HepG2 (cell line): ENCODE data around the gene PKD1L1. TPM values are rescaled to one million over a fixed set of nuclear protein-coding genes. Genes with fewer than 3 reads are reported as not detected.

Source experiments
- CBFB ChIP-seq: sonication (generic); formaldehyde crosslinking; IDR thresholded peaks from 2 replicates; pipeline ENCODE4 v1.4.0; 2020; ENCODE audit warnings: missing genetic modification reagents
- E2F5 ChIP-seq: sonication (generic); formaldehyde crosslinking; conservative IDR thresholded peaks from 2 replicates; pipeline ENCODE4 v1.4.0; 2020; ENCODE audit warnings: missing genetic modification reagents
- HNRNPLL ChIP-seq: fragments of 200-400 bp; formaldehyde crosslinking; IDR thresholded peaks from 2 replicates; pipeline ENCODE4 v1.6.1; 2017; ENCODE audit warnings: mild to moderate bottlenecking, low read depth, low read length; ENCODE audit not compliant: poor library complexity, severe bottlenecking
- LCORL ChIP-seq, 2 experiments: fragments of 450-650 bp in 1 of 2; sonication (generic) in 1 of 2; formaldehyde crosslinking in 1 of 2; IDR thresholded peaks; 2 replicates each; pipeline versions ENCODE4 v1.5.0 to v1.6.1; 2017 to 2020; ENCODE audit warnings: antibody characterized with exemption in 1 of 2, missing genetic modification reagents in 1 of 2
- ZNF331 ChIP-seq: sonication (generic); formaldehyde crosslinking; IDR thresholded peaks from 2 replicates; pipeline ENCODE4 v1.4.0; 2020; ENCODE audit warnings: missing genetic modification reagents
- ZNF512B ChIP-seq: sonication (generic); formaldehyde crosslinking; IDR thresholded peaks from 2 replicates; pipeline ENCODE4 v1.5.1; 2020; ENCODE audit warnings: missing genetic modification reagents, mild to moderate bottlenecking, borderline replicate concordance
- ZNF776 ChIP-seq: sonication (generic); formaldehyde crosslinking; IDR thresholded peaks from 2 replicates; pipeline ENCODE4 v1.4.0; 2020; ENCODE audit warnings: mild to moderate bottlenecking, missing genetic modification reagents
- ZNF784 ChIP-seq: sonication (generic); formaldehyde crosslinking; IDR thresholded peaks from 2 replicates; pipeline ENCODE4 v1.5.1; 2020; ENCODE audit warnings: missing genetic modification reagents, mild to moderate bottlenecking, borderline replicate concordance
- ZSCAN22 ChIP-seq: sonication (generic); formaldehyde crosslinking; IDR thresholded peaks from 2 replicates; pipeline ENCODE4 v1.4.0; 2020; ENCODE audit warnings: mild to moderate bottlenecking, missing genetic modification reagents
- polyA plus RNA-seq, 8 experiments: library from polyadenylated mRNA; depleted of rRNA in 3 of 8; stranded (reverse) in 7 of 8; unstranded in 1 of 8; fragments of >200 nt; fragmentation: Illumina TruSeq in 4 of 8; extraction: Trizol in 4 of 8; gene quantifications; 2 replicates each; pipeline versions ENCODE4 v1.2.1 to v1.2.3, GENCODE V29; 2011 to 2016; ENCODE audit warnings: low read depth in 4 of 8, missing spikeins in 1 of 8, mixed read lengths in 1 of 8; ENCODE audit not compliant: insufficient read depth in 1 of 8
- total RNA-seq, 5 experiments: library from RNA; depleted of rRNA; stranded (reverse); fragments of >200 nt; fragmentation: Illumina TruSeq; extraction: Trizol; gene quantifications; 2 replicates each; pipeline ENCODE4 v1.2.3, GENCODE V29; 2016; ENCODE audit warnings: low read depth in 1 of 5
- TF ChIP-seq, protein P1 (sequence below): sonication (generic); formaldehyde crosslinking; IDR thresholded peaks from 2 replicates; pipeline ENCODE4 v1.4.0; 2020; ENCODE audit warnings: missing genetic modification reagents
- TF ChIP-seq, protein P2 (sequence below): sonication (generic); formaldehyde crosslinking; conservative IDR thresholded peaks from 2 replicates; pipeline ENCODE4 v1.4.0; 2020; ENCODE audit warnings: missing genetic modification reagents
- TF ChIP-seq, protein P3 (sequence below): IDR thresholded peaks from 2 replicates; pipeline ENCODE4 v1.6.1; 2016

The PKD1L1 gene
- total and polyA plus RNA-seq, 2 of the 13 experiments (the other 11 are each of a cell fraction or from before 2014, with no cell fraction given), result 0.01 TPM; not detected in 1

DNA sequence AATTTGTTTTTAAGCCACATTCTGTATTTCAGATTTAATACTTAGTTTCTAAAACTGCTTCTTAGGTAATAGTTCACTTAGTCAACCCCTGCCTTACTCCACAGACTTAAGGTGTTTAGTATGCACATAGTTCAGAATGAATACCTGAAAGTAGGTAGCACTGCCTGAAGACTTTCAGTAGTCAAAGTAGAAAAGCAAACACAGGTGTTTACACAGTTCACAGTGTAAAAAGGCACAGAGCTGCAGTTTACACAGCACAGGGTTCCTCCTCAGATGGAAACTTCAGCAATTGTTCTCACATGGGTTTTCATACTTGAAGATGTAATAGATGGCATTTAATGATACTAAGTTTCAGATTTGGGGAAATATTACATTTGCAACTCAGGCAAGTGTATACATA is 3.1 kb upstream of the PKD1L1 start (continued):
- TF ChIP-seq, protein P1, sequence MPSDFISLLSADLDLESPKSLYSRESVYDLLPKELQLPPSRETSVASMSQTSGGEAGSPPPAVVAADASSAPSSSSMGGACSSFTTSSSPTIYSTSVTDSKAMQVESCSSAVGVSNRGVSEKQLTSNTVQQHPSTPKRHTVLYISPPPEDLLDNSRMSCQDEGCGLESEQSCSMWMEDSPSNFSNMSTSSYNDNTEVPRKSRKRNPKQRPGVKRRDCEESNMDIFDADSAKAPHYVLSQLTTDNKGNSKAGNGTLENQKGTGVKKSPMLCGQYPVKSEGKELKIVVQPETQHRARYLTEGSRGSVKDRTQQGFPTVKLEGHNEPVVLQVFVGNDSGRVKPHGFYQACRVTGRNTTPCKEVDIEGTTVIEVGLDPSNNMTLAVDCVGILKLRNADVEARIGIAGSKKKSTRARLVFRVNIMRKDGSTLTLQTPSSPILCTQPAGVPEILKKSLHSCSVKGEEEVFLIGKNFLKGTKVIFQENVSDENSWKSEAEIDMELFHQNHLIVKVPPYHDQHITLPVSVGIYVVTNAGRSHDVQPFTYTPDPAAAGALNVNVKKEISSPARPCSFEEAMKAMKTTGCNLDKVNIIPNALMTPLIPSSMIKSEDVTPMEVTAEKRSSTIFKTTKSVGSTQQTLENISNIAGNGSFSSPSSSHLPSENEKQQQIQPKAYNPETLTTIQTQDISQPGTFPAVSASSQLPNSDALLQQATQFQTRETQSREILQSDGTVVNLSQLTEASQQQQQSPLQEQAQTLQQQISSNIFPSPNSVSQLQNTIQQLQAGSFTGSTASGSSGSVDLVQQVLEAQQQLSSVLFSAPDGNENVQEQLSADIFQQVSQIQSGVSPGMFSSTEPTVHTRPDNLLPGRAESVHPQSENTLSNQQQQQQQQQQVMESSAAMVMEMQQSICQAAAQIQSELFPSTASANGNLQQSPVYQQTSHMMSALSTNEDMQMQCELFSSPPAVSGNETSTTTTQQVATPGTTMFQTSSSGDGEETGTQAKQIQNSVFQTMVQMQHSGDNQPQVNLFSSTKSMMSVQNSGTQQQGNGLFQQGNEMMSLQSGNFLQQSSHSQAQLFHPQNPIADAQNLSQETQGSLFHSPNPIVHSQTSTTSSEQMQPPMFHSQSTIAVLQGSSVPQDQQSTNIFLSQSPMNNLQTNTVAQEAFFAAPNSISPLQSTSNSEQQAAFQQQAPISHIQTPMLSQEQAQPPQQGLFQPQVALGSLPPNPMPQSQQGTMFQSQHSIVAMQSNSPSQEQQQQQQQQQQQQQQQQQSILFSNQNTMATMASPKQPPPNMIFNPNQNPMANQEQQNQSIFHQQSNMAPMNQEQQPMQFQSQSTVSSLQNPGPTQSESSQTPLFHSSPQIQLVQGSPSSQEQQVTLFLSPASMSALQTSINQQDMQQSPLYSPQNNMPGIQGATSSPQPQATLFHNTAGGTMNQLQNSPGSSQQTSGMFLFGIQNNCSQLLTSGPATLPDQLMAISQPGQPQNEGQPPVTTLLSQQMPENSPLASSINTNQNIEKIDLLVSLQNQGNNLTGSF (CRISPR knock-in tag), result no peak
- no peak for TF ChIP-seq HNRNPLL
- TF ChIP-seq ZNF331 (CRISPR knock-in tag), result 0 out of 2 replicates have a peak, but pooled peaks have one; percentile 35
- TF ChIP-seq, protein P2, sequence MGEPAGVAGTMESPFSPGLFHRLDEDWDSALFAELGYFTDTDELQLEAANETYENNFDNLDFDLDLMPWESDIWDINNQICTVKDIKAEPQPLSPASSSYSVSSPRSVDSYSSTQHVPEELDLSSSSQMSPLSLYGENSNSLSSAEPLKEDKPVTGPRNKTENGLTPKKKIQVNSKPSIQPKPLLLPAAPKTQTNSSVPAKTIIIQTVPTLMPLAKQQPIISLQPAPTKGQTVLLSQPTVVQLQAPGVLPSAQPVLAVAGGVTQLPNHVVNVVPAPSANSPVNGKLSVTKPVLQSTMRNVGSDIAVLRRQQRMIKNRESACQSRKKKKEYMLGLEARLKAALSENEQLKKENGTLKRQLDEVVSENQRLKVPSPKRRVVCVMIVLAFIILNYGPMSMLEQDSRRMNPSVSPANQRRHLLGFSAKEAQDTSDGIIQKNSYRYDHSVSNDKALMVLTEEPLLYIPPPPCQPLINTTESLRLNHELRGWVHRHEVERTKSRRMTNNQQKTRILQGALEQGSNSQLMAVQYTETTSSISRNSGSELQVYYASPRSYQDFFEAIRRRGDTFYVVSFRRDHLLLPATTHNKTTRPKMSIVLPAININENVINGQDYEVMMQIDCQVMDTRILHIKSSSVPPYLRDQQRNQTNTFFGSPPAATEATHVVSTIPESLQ (CRISPR knock-in tag), result no peak
- TF ChIP-seq CBFB, result no peak
- no peak for TF ChIP-seq E2F5
- TF ChIP-seq, protein P3, sequence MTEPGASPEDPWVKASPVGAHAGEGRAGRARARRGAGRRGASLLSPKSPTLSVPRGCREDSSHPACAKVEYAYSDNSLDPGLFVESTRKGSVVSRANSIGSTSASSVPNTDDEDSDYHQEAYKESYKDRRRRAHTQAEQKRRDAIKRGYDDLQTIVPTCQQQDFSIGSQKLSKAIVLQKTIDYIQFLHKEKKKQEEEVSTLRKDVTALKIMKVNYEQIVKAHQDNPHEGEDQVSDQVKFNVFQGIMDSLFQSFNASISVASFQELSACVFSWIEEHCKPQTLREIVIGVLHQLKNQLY, result no peak
- TF ChIP-seq ZSCAN22 (CRISPR knock-in tag), result no peak
- no peak for TF ChIP-seq ZNF512B (CRISPR knock-in tag)
- TF ChIP-seq ZNF784 (CRISPR knock-in tag), result no peak
- no peak for TF ChIP-seq LCORL (IDR thresholded peaks at IDR 0.05)
- TF ChIP-seq LCORL (CRISPR knock-in tag; IDR thresholded peaks at IDR 0.05), result no peak
- no peak for TF ChIP-seq ZNF776
